Ectodermal cell (in vitro differentiated cells): Measurements from ENCODE around the gene BNIP5.
"Not testable (repeated sequence)": the region's sequence is repeated elsewhere in the genome, so short reads cannot be mapped to it uniquely, and the experiment has no call there.

Experiments used
- H3K27ac ChIP-seq: 2 replicates; pipeline ENCODE4 v1.7.0; 2013; ENCODE audit warnings: mild to moderate bottlenecking, low read depth, low read length; ENCODE audit not compliant: insufficient read depth, poor library complexity, severe bottlenecking
- H3K27me3 ChIP-seq: 2 replicates; pipeline ENCODE4 v1.7.0; 2013; ENCODE audit warnings: mild to moderate bottlenecking, low read length; ENCODE audit not compliant: insufficient read depth, control insufficient read depth, poor library complexity, severe bottlenecking
- H3K36me3 ChIP-seq: one replicate; pipeline ENCODE4 v1.7.0; 2013; ENCODE audit warnings: low read length; ENCODE audit not compliant: control insufficient read depth, insufficient read depth
- H3K4me1 ChIP-seq: one replicate; pipeline ENCODE4 v1.7.0; 2013; ENCODE audit warnings: low read length; ENCODE audit not compliant: control insufficient read depth, insufficient read depth
- H3K4me3 ChIP-seq: 2 replicates; pipeline ENCODE4 v1.7.0; 2013; ENCODE audit warnings: low read depth, low read length, control low read depth; ENCODE audit not compliant: insufficient read depth
- H3K9me3 ChIP-seq: 2 replicates; pipeline ENCODE4 v1.7.0; 2013; ENCODE audit warnings: mild to moderate bottlenecking, low read length, moderate library complexity; ENCODE audit not compliant: control insufficient read depth
- WGBS, 2 experiments: methylation state at CpG; one replicate each; pipeline ENCODE4 v1.1.7; 2013; ENCODE audit warnings: missing lambda C conversion rate in 2 of 2; 5-methylcytosine and 5-hydroxymethylcytosine counted together

The BNIP5 gene

DNA sequence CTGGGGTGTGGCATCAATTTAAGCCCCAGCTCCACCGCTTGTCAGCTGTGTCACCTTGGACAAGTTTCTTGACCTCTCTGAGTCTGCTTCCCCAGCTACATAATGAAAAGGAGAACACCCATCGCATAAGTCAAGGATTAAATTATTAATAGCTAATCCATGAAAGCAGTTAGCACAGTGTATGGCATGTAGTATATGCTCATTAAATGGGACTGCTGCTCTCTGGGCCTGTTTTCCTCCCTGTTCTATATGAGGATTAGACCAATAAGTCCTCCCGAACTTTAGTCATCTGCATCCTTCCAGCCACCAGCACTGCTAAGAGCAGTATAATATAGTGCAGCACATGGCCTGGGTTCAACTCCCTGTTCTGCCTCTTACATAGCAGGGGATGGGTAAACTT lies 31.1 kb upstream of the BNIP5 start:
- H3K9me3 ChIP-seq = no peaks in the 10 kb centered on the region
- H3K27me3 ChIP-seq = no peaks in the 10 kb centered on the region
- no peak overlapping the region for H3K4me3 ChIP-seq
- WGBS, 2 experiments = 87 to 93% methylated on average over 3 of the region's 3 CpGs
- H3K36me3 ChIP-seq = no peaks in the 10 kb centered on the region
- no peak overlapping the region for H3K27ac ChIP-seq
- H3K4me1 ChIP-seq = no peaks in the 10 kb centered on the region

DNA sequence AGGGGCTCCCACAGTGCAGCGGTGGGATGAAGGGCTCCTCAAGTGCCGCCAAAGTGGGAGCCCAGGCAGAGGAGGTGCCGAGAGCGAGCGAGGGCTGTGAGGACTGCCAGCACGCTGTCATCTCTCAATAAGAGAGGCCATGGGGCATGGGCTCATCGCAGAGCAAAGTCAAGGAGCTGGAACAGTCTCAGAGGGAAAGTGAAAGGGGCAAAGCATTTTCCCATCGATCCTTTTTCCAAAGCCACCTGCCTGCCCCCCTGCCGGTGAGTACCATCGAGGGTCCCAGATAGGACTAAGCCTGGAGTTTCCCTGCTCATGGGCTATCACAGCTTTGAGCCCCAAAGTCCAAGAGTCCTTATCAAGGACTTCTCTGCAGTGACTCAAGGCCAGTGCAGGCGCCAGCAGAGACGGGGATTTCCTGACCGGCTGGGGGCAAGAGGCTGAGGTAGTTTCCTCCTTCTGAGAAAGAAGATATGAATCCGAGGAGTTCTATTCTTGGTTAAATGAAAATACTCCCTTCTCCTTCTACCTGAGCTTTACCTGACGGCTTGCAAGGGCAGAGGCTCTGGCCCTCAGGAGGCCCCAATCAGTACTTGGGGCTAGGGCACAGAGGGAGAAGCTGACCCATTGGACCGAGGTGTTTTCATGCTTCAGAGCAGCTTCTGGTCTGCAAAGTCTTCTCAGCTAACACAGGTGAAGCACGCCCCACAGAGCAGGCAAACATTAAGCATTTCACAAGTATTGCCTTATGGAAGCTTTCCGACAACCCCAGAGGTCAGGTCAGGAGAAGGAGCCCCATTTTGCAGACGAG lies 28.2 kb upstream of the BNIP5 start:
- Histone ChIP-seq H3K4me1 (no peaks in the 10 kb centered on the region), H3K27me3 (no peaks in the 10 kb centered on the region), H3K9me3 (no peaks in the 10 kb centered on the region), H3K36me3 (no peaks in the 10 kb centered on the region), H3K27ac (no peak overlapping the region), H3K4me3 (no peak overlapping the region)
- 92% methylated on average over 18 to 19 of the region's 19 CpGs for WGBS, 2 experiments

DNA sequence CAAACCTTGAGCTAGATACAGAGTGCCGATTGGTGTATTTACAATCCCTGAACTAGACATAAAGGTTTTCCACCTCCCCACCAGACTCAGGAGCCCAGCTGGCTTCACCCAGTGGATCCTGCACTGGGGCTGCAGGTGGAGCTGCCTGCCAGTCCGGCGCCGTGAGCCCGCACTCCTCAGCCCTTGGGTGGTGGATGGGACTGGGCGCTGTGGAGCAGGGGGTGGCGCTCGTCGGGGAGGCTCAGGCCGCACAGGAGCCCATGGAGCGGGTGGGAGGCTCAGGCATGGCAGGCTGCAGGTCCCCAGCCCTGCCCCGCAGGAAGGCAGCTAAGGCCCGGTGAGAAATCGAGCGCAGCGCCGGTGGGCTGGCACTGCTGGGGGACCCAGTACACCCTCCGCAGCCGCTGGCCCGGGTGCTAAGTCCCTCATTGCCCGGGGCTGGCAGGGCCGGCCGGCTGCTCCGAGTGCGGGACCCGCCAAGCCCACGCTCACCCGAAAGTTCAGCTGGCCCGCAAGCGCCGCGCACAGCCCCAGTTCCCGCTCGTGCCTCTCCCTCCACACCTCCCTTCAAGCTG lies 27.5 kb upstream of the BNIP5 start:
- WGBS, 2 experiments = 94 to 97% methylated on average over 34 of the region's 34 CpGs
- H3K27me3 ChIP-seq = not testable (repeated sequence)

DNA sequence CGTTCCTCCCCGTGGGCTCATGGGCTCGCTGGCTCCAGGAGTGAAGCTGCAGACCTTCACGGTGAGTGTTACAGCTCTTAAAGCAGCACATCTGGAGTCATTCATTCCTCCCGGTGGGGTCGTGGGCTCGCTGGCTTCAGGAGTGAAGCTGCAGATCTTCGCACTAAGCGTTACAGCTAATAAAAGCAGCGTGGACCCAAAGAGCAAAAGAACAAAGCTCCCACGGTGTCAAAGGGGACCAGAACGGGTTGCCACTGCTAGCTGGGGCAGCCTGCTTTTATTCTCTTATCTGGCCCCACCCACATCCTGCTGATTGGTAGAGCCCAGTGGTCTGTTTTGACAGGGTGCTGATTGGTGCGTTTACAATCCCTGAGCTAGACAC lies 26.7 kb upstream of the BNIP5 start:
- not testable (repeated sequence) for H3K27ac ChIP-seq, H3K4me3 ChIP-seq, H3K36me3 ChIP-seq, H3K4me1 ChIP-seq, H3K9me3 ChIP-seq, H3K27me3 ChIP-seq
- 91 to 93% methylated on average over 12 to 13 of the region's 13 CpGs for WGBS, 2 experiments

More for the DNA sequence above, 27.5 kb upstream of the BNIP5 start:
- H3K36me3 ChIP-seq, H3K4me3 ChIP-seq, H3K4me1 ChIP-seq, H3K9me3 ChIP-seq, H3K27ac ChIP-seq: not testable (repeated sequence)

- whole genome bisulfite sequencing, 2 experiments = 94 to 95% methylated on average over 25 of the region's 25 CpGs
- Histone ChIP-seq H3K9me3 (no peaks in the 10 kb centered on the region), H3K27ac (no peak overlapping the region), H3K36me3 (no peaks in the 10 kb centered on the region), H3K4me3 (no peak overlapping the region), H3K27me3 (no peaks in the 10 kb centered on the region), H3K4me1 (peaks cover 7% of the 10 kb centered on the region)
Measured at GRCh38 chr6:36362551-36363370, 26.1 kb upstream of the BNIP5 start.

GRCh38 chr6:36361071-36361470 lies 24.4 kb upstream of the BNIP5 start:
- no peak overlapping the region for H3K4me3 ChIP-seq
- peaks cover 7% of the 10 kb centered on the region for H3K4me1 ChIP-seq
- H3K9me3 ChIP-seq = no peaks in the 10 kb centered on the region
- H3K36me3 ChIP-seq = no peaks in the 10 kb centered on the region
- no peaks in the 10 kb centered on the region for H3K27me3 ChIP-seq
- 92 to 93% methylated on average over 11 of the region's 11 CpGs for WGBS, 2 experiments
- no peak overlapping the region for H3K27ac ChIP-seq

DNA sequence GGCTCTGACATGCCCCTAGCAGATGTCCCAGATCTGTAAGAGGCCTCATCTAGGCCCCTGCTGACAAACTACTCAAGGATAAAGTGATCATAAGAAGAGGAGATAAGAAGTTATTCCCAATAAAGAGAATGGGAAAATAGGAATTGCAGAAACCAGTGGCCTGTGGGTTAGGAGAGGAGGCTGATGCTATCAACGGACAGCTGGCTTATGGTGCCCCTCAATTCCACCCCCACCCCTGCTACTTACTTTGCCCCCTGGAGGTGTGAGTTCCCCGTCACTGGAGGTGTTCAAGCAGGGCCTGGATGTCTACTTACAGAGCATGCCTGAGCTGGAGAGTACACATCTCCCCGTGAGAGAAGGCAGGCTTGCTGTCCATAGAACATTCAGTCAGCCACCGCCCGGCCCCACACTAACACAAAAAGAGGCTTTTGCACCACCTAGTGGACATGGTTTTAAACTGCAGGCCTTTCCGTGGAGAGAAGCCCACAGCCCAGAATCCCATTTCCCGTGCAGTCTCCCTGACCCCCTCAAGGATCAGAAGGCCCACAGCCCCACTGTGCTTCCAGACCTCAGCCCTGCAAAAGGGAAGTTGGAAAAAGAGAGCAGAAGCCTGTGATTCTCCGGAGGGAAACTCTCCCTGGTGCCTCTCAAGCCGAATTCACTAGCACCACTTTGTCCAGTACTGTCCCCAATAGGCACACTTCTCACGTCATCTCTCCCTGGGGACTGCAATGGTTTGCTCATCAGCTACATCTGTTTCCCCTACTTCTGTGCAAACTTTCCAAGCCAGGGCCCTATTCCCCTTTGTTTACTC lies 23.8 kb upstream of the BNIP5 start:
- Histone ChIP-seq H3K27me3 (no peaks in the 10 kb centered on the region), H3K4me1 (peaks cover 7% of the 10 kb centered on the region), H3K36me3 (no peaks in the 10 kb centered on the region), H3K9me3 (no peaks in the 10 kb centered on the region), H3K27ac (no peak overlapping the region), H3K4me3 (no peak overlapping the region)
- 28 to 31% methylated on average over 10 of the region's 10 CpGs for WGBS, 2 experiments

DNA sequence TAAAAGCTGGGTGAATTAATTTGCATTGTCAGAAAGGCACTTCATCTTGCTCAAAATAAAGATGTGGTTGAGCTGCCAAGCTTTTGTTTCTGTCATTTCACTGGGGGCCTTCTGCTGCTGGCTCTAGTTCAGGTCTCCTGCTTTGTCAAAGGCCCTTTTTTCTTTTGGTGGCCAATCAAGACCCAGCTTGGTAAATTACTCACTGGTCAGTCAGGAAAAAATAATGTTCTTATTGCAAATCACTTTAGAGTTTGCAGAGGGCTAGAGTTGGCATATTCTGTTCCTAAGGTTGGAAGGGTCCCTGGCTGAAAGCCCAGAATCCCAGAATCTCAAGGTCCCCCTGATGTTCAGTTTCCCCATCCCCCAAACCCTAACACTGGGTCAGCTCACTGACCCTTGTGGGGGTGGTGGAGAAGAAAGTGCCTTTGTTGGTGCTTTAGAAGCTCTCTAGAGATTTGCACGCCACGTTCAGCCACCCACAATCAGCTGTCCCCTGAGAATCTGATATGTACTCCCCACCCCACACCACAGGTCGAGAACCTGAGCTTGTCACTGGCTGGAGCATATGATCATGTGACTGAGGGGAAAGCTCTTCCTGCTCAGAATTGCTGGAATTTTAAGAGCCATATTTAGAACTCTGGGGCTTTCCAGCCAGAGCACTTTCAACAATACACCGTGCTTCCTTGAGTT lies 21.7 kb upstream of the BNIP5 start:
- no peaks in the 10 kb centered on the region for H3K36me3 ChIP-seq
- no peaks in the 10 kb centered on the region for H3K9me3 ChIP-seq
- H3K27me3 ChIP-seq = no peaks in the 10 kb centered on the region
- H3K4me3 ChIP-seq = no peak overlapping the region
- H3K4me1 ChIP-seq = peaks cover 7% of the 10 kb centered on the region
- no peak overlapping the region for H3K27ac ChIP-seq
- 82 to 91% methylated on average over 2 to 4 of the region's 4 CpGs for WGBS, 2 experiments

GRCh38 chr6:36357872-36358225 lies 21.2 kb upstream of the BNIP5 start:
- Histone ChIP-seq H3K27ac (no peak overlapping the region), H3K36me3 (no peaks in the 10 kb centered on the region), H3K4me1 (peaks cover 7% of the 10 kb centered on the region), H3K9me3 (no peaks in the 10 kb centered on the region), H3K27me3 (no peaks in the 10 kb centered on the region), H3K4me3 (no peak overlapping the region)
- WGBS, 2 experiments = 91 to 97% methylated on average over 3 of the region's 3 CpGs
